Measurements from ENCODE around the gene C4BPA.

Gene C4BPA

DNA sequence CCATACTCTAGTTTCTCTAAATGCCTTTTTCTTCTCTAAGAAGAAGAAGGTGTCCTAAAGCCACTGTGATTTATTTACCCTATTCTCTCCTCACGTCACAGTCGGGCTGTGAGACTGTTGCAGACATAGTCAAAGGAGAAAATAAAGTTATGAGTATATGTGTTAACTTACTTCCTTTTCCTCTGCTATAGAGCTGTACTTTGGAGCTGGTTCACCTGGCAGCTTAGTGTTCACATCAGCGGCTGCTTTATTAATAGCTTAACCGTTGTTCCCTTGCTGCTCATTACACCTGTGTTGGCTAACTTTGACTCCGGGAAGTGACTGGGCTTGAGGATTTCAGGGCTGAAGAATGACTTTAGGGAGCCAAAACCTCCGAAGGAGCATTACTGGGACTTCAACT lies 47.4 kb upstream of the C4BPA start:
- Histone ChIP-seq H3F3A (ENCODE audit: insufficient read depth, low read length) (peaks cover 2% of the 10 kb centered on the region; the same call in 1 of the 2 replicates), H3K4me2 (ENCODE audit: low read length) (no peak overlapping the region), H3K9me2 (ENCODE audit: low read depth, low read length) (no peaks in the 10 kb centered on the region)

DNA sequence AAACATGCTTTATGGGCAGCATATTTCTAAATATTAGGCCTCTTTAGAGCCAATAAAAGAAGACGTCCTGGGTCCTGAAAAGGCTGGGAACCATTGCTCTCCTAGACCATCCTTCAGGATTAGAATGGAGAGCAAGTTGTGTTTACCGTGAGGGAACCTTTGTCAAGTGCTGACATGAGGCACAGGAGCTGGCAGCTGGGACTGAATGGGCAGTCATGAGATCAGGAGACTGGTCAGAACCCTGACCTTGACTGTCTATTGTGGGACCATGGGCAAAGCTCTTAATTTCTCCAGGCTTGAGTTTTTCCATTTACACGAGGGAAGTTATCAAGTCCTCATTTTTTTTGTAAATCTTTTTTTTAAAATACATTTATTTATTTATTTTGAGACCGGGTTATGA lies 45.8 kb upstream of the C4BPA start:
- no peaks in the 10 kb centered on the region for H3K27me3 ChIP-seq (ENCODE audit: insufficient read depth, low read length)
- H4K20me1 ChIP-seq (ENCODE audit: insufficient read depth, low read length), result no peaks in the 10 kb centered on the region
- H3K9me2 ChIP-seq (ENCODE audit: low read depth, low read length), result no peaks in the 10 kb centered on the region
- H3K9me3 ChIP-seq (ENCODE audit: low read length), result no peaks in the 10 kb centered on the region
- H3K4me3 ChIP-seq (ENCODE audit: low read depth, low read length, poor library complexity, severe bottlenecking), result no peak overlapping the region
- H3K4me1 ChIP-seq (ENCODE audit: insufficient read depth, low read length, severe bottlenecking), result peaks cover 26% of the 10 kb centered on the region
- H3K9ac ChIP-seq (ENCODE audit: low read length), result no peak overlapping the region
- TF ChIP-seq CTCF (IDR thresholded peaks at IDR 0.05; ENCODE audit: low read length), result no peak
- TF ChIP-seq EZH2 (IDR thresholded peaks at IDR 0.05; ENCODE audit: borderline replicate concordance, low read length), result no peak
- no peak overlapping the region for H2AFZ ChIP-seq (ENCODE audit: low read length)
- H3F3A ChIP-seq (ENCODE audit: insufficient read depth, low read length), result no peaks in the 10 kb centered on the region
- peaks cover 11% of the 10 kb centered on the region; the same call in 1 of the 2 replicates for H3K36me3 ChIP-seq (ENCODE audit: insufficient read depth, low read length)
- no peak overlapping the region for H3K27ac ChIP-seq (ENCODE audit: low read depth, low read length, poor library complexity, severe bottlenecking)
- no peaks in the 10 kb centered on the region for H3K79me2 ChIP-seq (ENCODE audit: insufficient read depth, low read length)
- H3K4me2 ChIP-seq (ENCODE audit: low read length), result no peak overlapping the region

More for the DNA sequence above, 47.4 kb upstream of the C4BPA start:
- Histone ChIP-seq H2AFZ (ENCODE audit: low read length) (no peak overlapping the region), H3K9me3 (ENCODE audit: low read length) (no peaks in the 10 kb centered on the region), H3K4me3 (ENCODE audit: low read depth, low read length, poor library complexity, severe bottlenecking) (no peak overlapping the region), H3K9ac (ENCODE audit: low read length) (no peak overlapping the region), H4K20me1 (ENCODE audit: insufficient read depth, low read length) (no peaks in the 10 kb centered on the region), H3K4me1 (ENCODE audit: insufficient read depth, low read length, severe bottlenecking) (peaks cover 35% of the 10 kb centered on the region), H3K79me2 (ENCODE audit: insufficient read depth, low read length) (no peaks in the 10 kb centered on the region), H3K27me3 (ENCODE audit: insufficient read depth, low read length) (no peaks in the 10 kb centered on the region), H3K27ac (ENCODE audit: low read depth, low read length, poor library complexity, severe bottlenecking) (no peak overlapping the region), H3K36me3 (ENCODE audit: insufficient read depth, low read length) (no peaks in the 10 kb centered on the region)
- TF ChIP-seq CTCF (IDR thresholded peaks at IDR 0.05; ENCODE audit: low read length) (no peak), EZH2 (IDR thresholded peaks at IDR 0.05; ENCODE audit: borderline replicate concordance, low read length) (no peak)

DNA sequence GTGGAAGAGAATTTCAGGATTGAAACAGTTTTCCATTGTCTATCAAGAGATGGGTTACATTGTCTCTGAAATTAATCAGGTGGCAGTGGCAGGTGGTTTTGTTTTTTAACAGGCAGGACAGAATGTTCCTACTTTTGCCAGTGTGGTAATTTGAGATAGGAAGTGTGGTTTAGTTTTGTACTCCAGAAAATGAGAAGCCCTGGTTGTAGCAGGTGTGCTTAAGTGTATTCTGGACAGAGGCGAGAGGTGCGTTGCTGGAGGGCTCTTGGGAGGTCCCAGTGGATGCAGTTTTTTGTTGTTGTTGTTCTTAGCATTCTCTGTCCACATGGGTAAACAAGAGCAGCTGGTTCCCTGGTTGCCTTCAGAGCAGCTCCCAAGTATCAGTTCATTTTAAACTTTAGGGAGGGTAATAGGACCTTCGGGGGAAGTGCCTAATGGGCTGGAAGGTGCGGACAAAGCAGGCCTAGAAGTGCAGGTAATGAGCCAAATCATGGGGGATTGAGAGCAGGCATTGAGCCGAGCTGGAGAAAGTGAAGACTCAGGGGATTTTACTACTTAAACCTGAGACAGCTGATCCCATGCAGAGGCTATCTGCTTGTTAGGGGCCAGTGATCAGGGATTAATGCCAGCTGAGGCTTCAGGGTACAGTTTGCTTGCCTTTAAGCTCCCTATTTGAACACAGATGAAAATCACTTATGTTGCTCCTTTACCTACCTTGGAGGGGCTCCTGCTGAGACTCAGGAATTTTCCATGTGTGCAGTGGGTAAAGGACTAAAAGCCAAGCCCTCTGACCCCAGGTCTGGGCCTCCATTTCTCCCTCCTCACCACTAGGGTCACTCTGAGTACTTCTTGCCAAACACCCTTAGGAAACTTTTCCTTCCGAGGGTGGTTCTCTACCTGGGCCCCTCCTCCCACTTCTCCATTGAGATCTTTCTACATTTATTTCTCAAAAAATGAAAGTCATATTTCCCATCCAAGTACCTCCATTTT lies 44.9 kb upstream of the C4BPA start:
- Histone ChIP-seq H3K4me2 (ENCODE audit: low read length) (no peak overlapping the region), H4K20me1 (ENCODE audit: insufficient read depth, low read length) (no peaks in the 10 kb centered on the region), H3K9me2 (ENCODE audit: low read depth, low read length) (no peaks in the 10 kb centered on the region), H3K9ac (ENCODE audit: low read length) (no peak overlapping the region), H3K4me1 (ENCODE audit: insufficient read depth, low read length, severe bottlenecking) (peaks cover 17% of the 10 kb centered on the region), H3K27ac (ENCODE audit: low read depth, low read length, poor library complexity, severe bottlenecking) (peak overlapping the region; percentile 6), H3K79me2 (ENCODE audit: insufficient read depth, low read length) (no peaks in the 10 kb centered on the region), H3F3A (ENCODE audit: insufficient read depth, low read length) (no peaks in the 10 kb centered on the region), H3K4me3 (ENCODE audit: low read depth, low read length, poor library complexity, severe bottlenecking) (no peak overlapping the region), H3K36me3 (ENCODE audit: insufficient read depth, low read length) (peaks cover 15% of the 10 kb centered on the region; the same call in 1 of the 2 replicates), H3K27me3 (ENCODE audit: insufficient read depth, low read length) (no peaks in the 10 kb centered on the region), H2AFZ (ENCODE audit: low read length) (no peak overlapping the region), H3K9me3 (ENCODE audit: low read length) (no peaks in the 10 kb centered on the region)
- TF ChIP-seq EZH2 (IDR thresholded peaks at IDR 0.05; ENCODE audit: borderline replicate concordance, low read length) (no peak), CTCF (IDR thresholded peaks at IDR 0.05; ENCODE audit: low read length) (peak; percentile 14; the same call in 1 of the 2 replicates)
